ENCODE results near the gene GPR32.
"Not testable (repeated sequence)": the region's sequence is repeated elsewhere in the genome, so short reads cannot be mapped to it uniquely, and the experiment has no call there.

GPR32 gene

DNA sequence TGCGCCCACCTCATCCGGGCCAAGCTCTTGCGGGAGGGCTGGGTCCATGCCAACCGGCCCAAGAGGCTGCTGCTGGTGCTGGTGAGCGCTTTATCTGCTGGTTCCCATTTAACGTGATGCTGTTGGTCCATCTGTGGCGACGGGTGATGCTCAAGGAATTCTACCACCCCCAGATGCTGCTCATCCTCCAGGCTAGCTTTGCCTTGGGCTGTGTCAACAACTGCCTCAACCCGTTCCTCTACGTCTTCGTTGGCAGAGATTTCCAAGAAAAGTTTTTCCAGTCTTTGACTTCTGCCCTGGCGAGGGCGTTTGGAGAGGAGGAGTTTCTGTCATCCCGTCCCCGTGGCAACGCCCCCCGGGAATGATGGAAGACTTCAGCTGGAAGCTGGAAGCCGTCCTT, 11.2 kb upstream of the GPR32 start:
- not testable (repeated sequence) for H3K27ac ChIP-seq (ENCODE audit: low read depth, low read length); H2BK5ac ChIP-seq (ENCODE audit: low read depth, low read length, poor library complexity); H3K79me2 ChIP-seq (ENCODE audit: control insufficient read depth, insufficient read depth, low read length, poor library complexity); H3K23ac ChIP-seq (ENCODE audit: low read length); H4K12ac ChIP-seq (ENCODE audit: low read depth, low read length); H3K14ac ChIP-seq (ENCODE audit: low read length); H3K36me3 ChIP-seq (ENCODE audit: control insufficient read depth in 1 of 2, insufficient read depth in 2 of 2, low read length in 2 of 2); H3K4me3 ChIP-seq (ENCODE audit: low read depth, low read length); H3K4me2 ChIP-seq (ENCODE audit: low read length); H4K8ac ChIP-seq (ENCODE audit: low read depth, low read length); H3K4me1 ChIP-seq (ENCODE audit: control insufficient read depth in 1 of 2, insufficient read depth in 2 of 2, low read length in 2 of 2); H3K79me1 ChIP-seq (ENCODE audit: low read length); H3K18ac ChIP-seq (ENCODE audit: low read length); H3K9me3 ChIP-seq (ENCODE audit: insufficient read depth, low read depth, low read length); H3K27me3 ChIP-seq (ENCODE audit: insufficient read depth, low read length); H3K9ac ChIP-seq (ENCODE audit: low read length); H3K4ac ChIP-seq (ENCODE audit: low read depth, low read length); H2AK5ac ChIP-seq (ENCODE audit: low read length); H2BK120ac ChIP-seq (ENCODE audit: insufficient read depth, low read length, poor library complexity); H2AFZ ChIP-seq (ENCODE audit: insufficient read depth, low read length, poor library complexity); H2BK12ac ChIP-seq (ENCODE audit: low read length)
- peak overlapping the region; percentile 26 for H4K91ac ChIP-seq (ENCODE audit: low read depth, low read length)
- DNase-seq: peak; percentile 86 to 88
- no CpG with 5 or more reads among the region's 18 CpGs for WGBS (ENCODE audit: extremely low coverage, insufficient coverage, insufficient read length)

DNA sequence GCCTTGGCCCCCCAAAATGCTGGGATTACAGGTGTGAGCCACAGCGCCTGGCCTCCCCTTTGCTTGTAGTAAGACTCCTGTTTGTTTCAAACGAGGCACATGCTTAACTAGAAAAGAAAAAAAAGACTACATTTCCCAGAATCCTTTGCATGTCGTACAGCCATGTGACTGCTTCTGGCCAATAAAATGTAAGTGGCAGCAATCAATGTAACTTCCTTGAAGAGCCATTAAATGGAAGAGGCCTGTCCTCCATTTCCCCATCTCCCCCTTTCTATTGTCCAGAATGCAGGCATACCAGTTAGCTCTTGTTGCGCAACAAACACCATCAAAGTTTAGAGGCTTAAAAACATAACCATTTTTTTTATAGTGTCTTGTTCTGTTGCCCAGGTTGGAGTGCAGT, 10.4 kb upstream of the GPR32 start:
- Histone ChIP-seq H3K9ac (ENCODE audit: low read length) (no peak overlapping the region), H3K4me3 (ENCODE audit: low read depth, low read length) (no peak overlapping the region), H3K4ac (ENCODE audit: low read depth, low read length) (no peak overlapping the region), H3K4me1 (ENCODE audit: control insufficient read depth in 1 of 2, insufficient read depth in 2 of 2, low read length in 2 of 2) (no peaks in the 10 kb centered on the region), H3K79me2 (ENCODE audit: control insufficient read depth, insufficient read depth, low read length, poor library complexity) (peaks cover 1% of the 10 kb centered on the region), H2BK5ac (ENCODE audit: low read depth, low read length, poor library complexity) (no peak overlapping the region), H2BK120ac (ENCODE audit: insufficient read depth, low read length, poor library complexity) (no peak overlapping the region), H3K4me2 (ENCODE audit: low read length) (no peak overlapping the region), H3K27ac (ENCODE audit: low read depth, low read length) (no peak overlapping the region), H3K36me3 (ENCODE audit: control insufficient read depth in 1 of 2, insufficient read depth in 2 of 2, low read length in 2 of 2) (no peaks in the 10 kb centered on the region), H4K91ac (ENCODE audit: low read depth, low read length) (peak overlapping the region; percentile 65), H3K79me1 (ENCODE audit: low read length) (peaks cover 5% of the 10 kb centered on the region), H3K18ac (ENCODE audit: low read length) (no peak overlapping the region), H3K23ac (ENCODE audit: low read length) (no peak overlapping the region), H3K9me3 (ENCODE audit: insufficient read depth, low read depth, low read length) (peaks cover 3% of the 10 kb centered on the region), H2AK5ac (ENCODE audit: low read length) (no peak overlapping the region), H3K14ac (ENCODE audit: low read length) (no peak overlapping the region), H3K27me3 (ENCODE audit: insufficient read depth, low read length) (no peaks in the 10 kb centered on the region), H4K8ac (ENCODE audit: low read depth, low read length) (peak overlapping the region; percentile 62), H2AFZ (ENCODE audit: insufficient read depth, low read length, poor library complexity) (no peak overlapping the region), H4K12ac (ENCODE audit: low read depth, low read length) (no peak overlapping the region), H2BK12ac (ENCODE audit: low read length) (no peak overlapping the region)
- peak; percentile 73 to 96 for DNase-seq
- no CpG with 5 or more reads among the region's 4 CpGs for WGBS (ENCODE audit: extremely low coverage, insufficient coverage, insufficient read length)

GRCh38 chr19:50761501-50761900, 8.8 kb upstream of the GPR32 start:
- H2AK5ac ChIP-seq (ENCODE audit: low read length); H3K14ac ChIP-seq (ENCODE audit: low read length): not testable (repeated sequence)
- no CpG with 5 or more reads among the region's 3 CpGs for WGBS (ENCODE audit: extremely low coverage, insufficient coverage, insufficient read length)

GRCh38 chr19:50763521-50763920, 6.7 kb upstream of the GPR32 start:
- no CpG with 5 or more reads among the region's 13 CpGs for WGBS (ENCODE audit: extremely low coverage, insufficient coverage, insufficient read length)
- Histone ChIP-seq H3K79me1 (ENCODE audit: low read length) (peaks cover 13% of the 10 kb centered on the region), H3K14ac (ENCODE audit: low read length) (peak overlapping the region; percentile 88), H3K27ac (ENCODE audit: low read depth, low read length) (peak overlapping the region; percentile 50), H3K18ac (ENCODE audit: low read length) (peak overlapping the region; percentile 58), H2BK120ac (ENCODE audit: insufficient read depth, low read length, poor library complexity) (peak overlapping the region; percentile 72), H4K8ac (ENCODE audit: low read depth, low read length) (peak overlapping the region; percentile 48), H4K91ac (ENCODE audit: low read depth, low read length) (peak overlapping the region; percentile 91), H2BK5ac (ENCODE audit: low read depth, low read length, poor library complexity) (peak overlapping the region; percentile 61)
- not testable (repeated sequence) for H3K4me2 ChIP-seq (ENCODE audit: low read length); H2AFZ ChIP-seq (ENCODE audit: insufficient read depth, low read length, poor library complexity); H3K23ac ChIP-seq (ENCODE audit: low read length); H2AK5ac ChIP-seq (ENCODE audit: low read length); H3K9me3 ChIP-seq (ENCODE audit: insufficient read depth, low read depth, low read length); H3K4me1 ChIP-seq (ENCODE audit: control insufficient read depth in 1 of 2, insufficient read depth in 2 of 2, low read length in 2 of 2); H2BK12ac ChIP-seq (ENCODE audit: low read length); H3K27me3 ChIP-seq (ENCODE audit: insufficient read depth, low read length); H4K12ac ChIP-seq (ENCODE audit: low read depth, low read length); H3K79me2 ChIP-seq (ENCODE audit: control insufficient read depth, insufficient read depth, low read length, poor library complexity); H3K9ac ChIP-seq (ENCODE audit: low read length); H3K4me3 ChIP-seq (ENCODE audit: low read depth, low read length); H3K4ac ChIP-seq (ENCODE audit: low read depth, low read length); H3K36me3 ChIP-seq (ENCODE audit: control insufficient read depth in 1 of 2, insufficient read depth in 2 of 2, low read length in 2 of 2)
- DNase-seq: peak; percentile 57 to 58

More at GRCh38 chr19:50761501-50761900, 8.8 kb upstream of the GPR32 start:
- H3K9ac ChIP-seq (ENCODE audit: low read length); H3K4ac ChIP-seq (ENCODE audit: low read depth, low read length); H2BK12ac ChIP-seq (ENCODE audit: low read length); H4K12ac ChIP-seq (ENCODE audit: low read depth, low read length); H2AFZ ChIP-seq (ENCODE audit: insufficient read depth, low read length, poor library complexity); H2BK5ac ChIP-seq (ENCODE audit: low read depth, low read length, poor library complexity); H3K4me3 ChIP-seq (ENCODE audit: low read depth, low read length); H3K27ac ChIP-seq (ENCODE audit: low read depth, low read length); H3K18ac ChIP-seq (ENCODE audit: low read length); H3K79me1 ChIP-seq (ENCODE audit: low read length); H3K4me1 ChIP-seq (ENCODE audit: control insufficient read depth in 1 of 2, insufficient read depth in 2 of 2, low read length in 2 of 2); H4K91ac ChIP-seq (ENCODE audit: low read depth, low read length); H3K23ac ChIP-seq (ENCODE audit: low read length); H2BK120ac ChIP-seq (ENCODE audit: insufficient read depth, low read length, poor library complexity); H3K27me3 ChIP-seq (ENCODE audit: insufficient read depth, low read length); H3K9me3 ChIP-seq (ENCODE audit: insufficient read depth, low read depth, low read length); H3K4me2 ChIP-seq (ENCODE audit: low read length); H4K8ac ChIP-seq (ENCODE audit: low read depth, low read length); H3K36me3 ChIP-seq (ENCODE audit: control insufficient read depth in 1 of 2, insufficient read depth in 2 of 2, low read length in 2 of 2); H3K79me2 ChIP-seq (ENCODE audit: control insufficient read depth, insufficient read depth, low read length, poor library complexity): not testable (repeated sequence)
- DNase-seq: peak; percentile 72 to 75

Data from trophoblast cell (in vitro differentiated cells and primary cell).